HL-60 (cell line): ENCODE measurements around the gene CASKIN2. TPM values are rescaled to one million over a fixed set of nuclear protein-coding genes. Genes with fewer than 3 reads are reported as not detected.

Experiments used
- DNase-seq, 2 experiments: peaks; one replicate each; pipeline ENCODE4 v3.0.0-alpha.2; 2010 to 2020; ENCODE audit warnings: low read depth in 1 of 2, low spot score in 1 of 2
- H3K27ac ChIP-seq: fragments of 250-450 bp; sonication (Bioruptor Pico); replicated peaks from 2 replicates; pipeline ENCODE4 v1.5.1; 2020; ENCODE audit warnings: mild to moderate bottlenecking, moderate library complexity
- H3K27me3 ChIP-seq: fragments of 250-450 bp; sonication (Bioruptor Pico); 2 replicates; pipeline ENCODE4 v1.5.1; 2021; ENCODE audit warnings: mild to moderate bottlenecking, moderate library complexity; ENCODE audit not compliant: insufficient read depth, poor library complexity, severe bottlenecking
- H3K4me3 ChIP-seq: replicated peaks from 2 replicates; pipeline ENCODE4 v1.5.1; 2011; ENCODE audit warnings: mild to moderate bottlenecking, control low read depth, low read length; ENCODE audit not compliant: insufficient read depth
- CTCF ChIP-seq: IDR thresholded peaks from one replicate; pipeline ENCODE4 v1.5.1; 2011; ENCODE audit warnings: low read length, control low read depth, inconsistent platforms; ENCODE audit not compliant: insufficient read depth
- GABPA ChIP-seq: IDR thresholded peaks from 2 replicates; pipeline ENCODE4 v1.6.1; 2012; ENCODE audit warnings: low read depth
- POLR2AphosphoS5 ChIP-seq: IDR thresholded peaks from 2 replicates; pipeline ENCODE4 v1.6.1; 2012; ENCODE audit warnings: low read depth
- REST ChIP-seq: IDR thresholded peaks from 2 replicates; pipeline ENCODE4 v1.6.1; 2012; ENCODE audit warnings: low read depth; ENCODE audit not compliant: insufficient replicate concordance
- SPI1 ChIP-seq: IDR thresholded peaks from 2 replicates; pipeline ENCODE4 v1.6.1; 2012; ENCODE audit warnings: low read depth, mild to moderate bottlenecking, borderline replicate concordance
- microRNA-seq: library from miRNA; unstranded; fragments of <30 nt; microRNA quantifications from one replicate; pipeline ENCODE4, GENCODE V29; 2018

The CASKIN2 gene

GRCh38 chr17:75454193-75454592 lies 61.1 kb downstream of the CASKIN2 start:
- TF ChIP-seq REST (no peak), SPI1 (peak; percentile 41; the same call in 1 of the 2 replicates)
- peak in 1 of 2 experiments; percentile 34 for DNase-seq
- Histone ChIP-seq H3K4me3 (no peak overlapping the region), H3K27me3 (no peaks in the 10 kb centered on the region), H3K27ac (no peak overlapping the region)

GRCh38 chr17:75450270-75450669 lies 65.1 kb downstream of the CASKIN2 start:
- TF ChIP-seq CTCF = no peak
- no peak for TF ChIP-seq GABPA
- no peak for TF ChIP-seq POLR2AphosphoS5
- no peaks in the 10 kb centered on the region for H3K27me3 ChIP-seq
- no peak for DNase-seq
- H3K27ac ChIP-seq = no peak overlapping the region
- no peak overlapping the region for H3K4me3 ChIP-seq

Small RNA genes lying within 50 kb of the gene (microRNA-seq; reads per million reads assigned to microRNA genes)
- gene MIR6785 = not detected
